GM23338 (cell line): Measurements from ENCODE around the gene YTHDF1. TPM values are rescaled to one million over a fixed set of nuclear protein-coding genes. Genes with fewer than 3 reads are reported as not detected.

Experiments used
- ATAC-seq: fragments of 200-7000 bp; cut with Tn5 transposase; 3 replicates; pipeline ENCODE4 v1.9.1; 2020
- DNase-seq: peaks from one replicate; pipeline ENCODE4 v3.0.0-alpha.2; 2015; ENCODE audit warnings: low spot score
- H2AFZ ChIP-seq: fragments of 200-600 bp; sonication (generic); 2 replicates; pipeline ENCODE4 v1.8.0; 2016; ENCODE audit warnings: antibody characterized with exemption, mild to moderate bottlenecking, moderate library complexity
- H3F3A ChIP-seq: fragments of 200-600 bp; sonication (generic); replicated peaks from 2 replicates; pipeline ENCODE4 v1.8.0; 2017; ENCODE audit warnings: antibody characterized with exemption, mixed run types, low read depth
- H3K27ac ChIP-seq: fragments of 200-600 bp; sonication (generic); 2 replicates; pipeline ENCODE4 v1.6.1; 2016; ENCODE audit warnings: low read depth
- H3K27me3 ChIP-seq: fragments of 200-600 bp; sonication (generic); 2 replicates; pipeline ENCODE4 v1.8.0; 2016; ENCODE audit warnings: mild to moderate bottlenecking, mixed run types, moderate library complexity; ENCODE audit not compliant: insufficient read depth
- H3K36me3 ChIP-seq: fragments of 200-600 bp; sonication (generic); 2 replicates; pipeline ENCODE4 v1.8.0; 2016; ENCODE audit warnings: mild to moderate bottlenecking; ENCODE audit not compliant: insufficient read depth
- H3K4me1 ChIP-seq: fragments of 200-600 bp; sonication (generic); 2 replicates; pipeline ENCODE4 v1.8.0; 2016; ENCODE audit warnings: mild to moderate bottlenecking, moderate library complexity; ENCODE audit not compliant: insufficient read depth
- H3K4me2 ChIP-seq: fragments of 200-600 bp; sonication (generic); 2 replicates; pipeline ENCODE4 v1.7.1; 2017; ENCODE audit warnings: mixed run types
- H3K4me3 ChIP-seq: fragments of 200-600 bp; sonication (generic); 2 replicates; pipeline ENCODE4 v1.6.1; 2016; ENCODE audit warnings: mixed run types
- H3K79me2 ChIP-seq: fragments of 200-600 bp; sonication (generic); replicated peaks from 2 replicates; pipeline ENCODE4 v1.8.0; 2017; ENCODE audit warnings: mild to moderate bottlenecking; ENCODE audit not compliant: insufficient read depth
- H3K9me2 ChIP-seq: fragments of 200-600 bp; sonication (generic); 2 replicates; pipeline ENCODE4 v1.8.0; 2017; ENCODE audit not compliant: insufficient read depth
- H4K20me1 ChIP-seq: fragments of 200-600 bp; sonication (generic); replicated peaks from 2 replicates; pipeline ENCODE4 v1.8.0; 2017; ENCODE audit warnings: mild to moderate bottlenecking; ENCODE audit not compliant: insufficient read depth
- H3K27ac Mint-ChIP-seq: 2 replicates; pipeline ENCODE4 v1.8.0; 2020; ENCODE audit warnings: inconsistent platforms, mild to moderate bottlenecking, moderate library complexity, mixed read lengths
- H3K27me3 Mint-ChIP-seq: 3 replicates; pipeline ENCODE4 v1.8.0; 2022; ENCODE audit warnings: low read depth, mild to moderate bottlenecking, moderate library complexity, mixed read lengths, inconsistent platforms; ENCODE audit not compliant: insufficient read depth, poor library complexity
- H3K36me3 Mint-ChIP-seq: 3 replicates; pipeline ENCODE4 v1.8.0; 2021; ENCODE audit warnings: low read depth, mild to moderate bottlenecking, inconsistent platforms, moderate library complexity, mixed read lengths
- H3K4me1 Mint-ChIP-seq: 3 replicates; pipeline ENCODE4 v1.8.0; 2020; ENCODE audit warnings: mild to moderate bottlenecking, inconsistent platforms, mixed read lengths
- H3K4me3 Mint-ChIP-seq: 3 replicates; pipeline ENCODE4 v1.8.0; 2021; ENCODE audit warnings: moderate library complexity, mild to moderate bottlenecking, inconsistent platforms, mixed read lengths
- H3K9me3 Mint-ChIP-seq: 3 replicates; pipeline ENCODE4 v1.8.0; 2020; ENCODE audit warnings: moderate library complexity, mild to moderate bottlenecking, inconsistent platforms, mixed read lengths
- CTCF ChIP-seq, 2 experiments: fragments of 200-600 bp in 1 of 2; sonication (generic) in 1 of 2; conservative IDR thresholded peaks; 2 replicates each; pipeline versions ENCODE4 v1.5.1 to v1.6.1; 2016 to 2017; ENCODE audit warnings: antibody characterized with exemption in 2 of 2, low read depth in 2 of 2, mild to moderate bottlenecking in 2 of 2, moderate library complexity in 1 of 2
- EZH2 ChIP-seq: fragments of 200-600 bp; sonication (generic); IDR thresholded peaks from one replicate; pipeline ENCODE4 v1.8.0; 2017; ENCODE audit warnings: antibody characterized with exemption, mild to moderate bottlenecking, low read depth; ENCODE audit not compliant: unreplicated experiment
- JUNB ChIP-seq: IDR thresholded peaks from one replicate; pipeline ENCODE4 v1.6.1; 2016; ENCODE audit warnings: antibody characterized with exemption; ENCODE audit not compliant: unreplicated experiment
- NANOG ChIP-seq: IDR thresholded peaks from 2 replicates; pipeline ENCODE4 v1.6.1; 2016; ENCODE audit warnings: antibody characterized with exemption, borderline replicate concordance
- POLR2AphosphoS5 ChIP-seq: IDR thresholded peaks from 2 replicates; pipeline ENCODE4 v1.6.1; 2016; ENCODE audit warnings: antibody characterized with exemption, low read depth
- STAT1 ChIP-seq: IDR thresholded peaks from one replicate; pipeline ENCODE4 v1.6.1; 2016; ENCODE audit warnings: antibody characterized with exemption; ENCODE audit not compliant: unreplicated experiment
- ZNF114 ChIP-seq: fragments of 250-450 bp; sonication (Bioruptor Pico); IDR thresholded peaks from 2 replicates; pipeline ENCODE4 v1.5.0; 2020; ENCODE audit warnings: mild to moderate bottlenecking, moderate library complexity
- ZNF331 ChIP-seq: fragments of 250-450 bp; sonication (Bioruptor Pico); IDR thresholded peaks from 2 replicates; pipeline ENCODE4 v1.5.0; 2020; ENCODE audit warnings: low read depth, mild to moderate bottlenecking, moderate library complexity
- polyA plus RNA-seq: library from polyadenylated mRNA; unstranded; fragments of >200 nt; fragmentation: Nextera tagmentation; extraction: Ambion mirVana; gene quantifications from 2 replicates; pipeline ENCODE4 v1.2.1, GENCODE V29; 2016
- total RNA-seq: library from RNA; depleted of rRNA; stranded (reverse); fragments of >200 nt; shearing (Covaris generic); gene quantifications from 2 replicates; pipeline ENCODE4 v1.2.3, GENCODE V29; 2014
- TF ChIP-seq, protein P1 (sequence below): IDR thresholded peaks from one replicate; pipeline ENCODE4 v1.6.1; 2018; ENCODE audit warnings: antibody characterized with exemption; ENCODE audit not compliant: unreplicated experiment
- TF ChIP-seq, protein P2 (sequence below): IDR thresholded peaks from 2 replicates; pipeline ENCODE4 v1.6.1; 2016; ENCODE audit warnings: antibody characterized with exemption

Gene YTHDF1
- total and polyA plus RNA-seq, 2 experiments from 2014 or later = 30.9 to 64.3 TPM

GRCh38 chr20:63216849-63217471 lies 1.0 kb upstream of the YTHDF1 start (continued):
- TF ChIP-seq, protein P1, sequence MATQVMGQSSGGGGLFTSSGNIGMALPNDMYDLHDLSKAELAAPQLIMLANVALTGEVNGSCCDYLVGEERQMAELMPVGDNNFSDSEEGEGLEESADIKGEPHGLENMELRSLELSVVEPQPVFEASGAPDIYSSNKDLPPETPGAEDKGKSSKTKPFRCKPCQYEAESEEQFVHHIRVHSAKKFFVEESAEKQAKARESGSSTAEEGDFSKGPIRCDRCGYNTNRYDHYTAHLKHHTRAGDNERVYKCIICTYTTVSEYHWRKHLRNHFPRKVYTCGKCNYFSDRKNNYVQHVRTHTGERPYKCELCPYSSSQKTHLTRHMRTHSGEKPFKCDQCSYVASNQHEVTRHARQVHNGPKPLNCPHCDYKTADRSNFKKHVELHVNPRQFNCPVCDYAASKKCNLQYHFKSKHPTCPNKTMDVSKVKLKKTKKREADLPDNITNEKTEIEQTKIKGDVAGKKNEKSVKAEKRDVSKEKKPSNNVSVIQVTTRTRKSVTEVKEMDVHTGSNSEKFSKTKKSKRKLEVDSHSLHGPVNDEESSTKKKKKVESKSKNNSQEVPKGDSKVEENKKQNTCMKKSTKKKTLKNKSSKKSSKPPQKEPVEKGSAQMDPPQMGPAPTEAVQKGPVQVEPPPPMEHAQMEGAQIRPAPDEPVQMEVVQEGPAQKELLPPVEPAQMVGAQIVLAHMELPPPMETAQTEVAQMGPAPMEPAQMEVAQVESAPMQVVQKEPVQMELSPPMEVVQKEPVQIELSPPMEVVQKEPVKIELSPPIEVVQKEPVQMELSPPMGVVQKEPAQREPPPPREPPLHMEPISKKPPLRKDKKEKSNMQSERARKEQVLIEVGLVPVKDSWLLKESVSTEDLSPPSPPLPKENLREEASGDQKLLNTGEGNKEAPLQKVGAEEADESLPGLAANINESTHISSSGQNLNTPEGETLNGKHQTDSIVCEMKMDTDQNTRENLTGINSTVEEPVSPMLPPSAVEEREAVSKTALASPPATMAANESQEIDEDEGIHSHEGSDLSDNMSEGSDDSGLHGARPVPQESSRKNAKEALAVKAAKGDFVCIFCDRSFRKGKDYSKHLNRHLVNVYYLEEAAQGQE = no peak

- ATAC-seq (peak; percentile 55), DNase-seq (peak; percentile 78)
- H3K9me3 Mint-ChIP-seq = no peaks in the 10 kb centered on the region
- peak overlapping the region; percentile 99 for H3K4me3 Mint-ChIP-seq
- Histone ChIP-seq H3K4me2 (peak overlapping the region; percentile 94), H3K36me3 (peaks cover 20% of the 10 kb centered on the region), H3K9me2 (no peaks in the 10 kb centered on the region), H3K4me3 (peak overlapping the region; percentile 95), H3K27ac (0 out of 2 replicates have a peak overlapping the region, but pooled peaks have one; percentile 37), H3F3A (0 out of 2 replicates have a peak, but pooled peaks cover 9% of the 10 kb centered on the region), H2AFZ (peak overlapping the region; percentile 84; the same call in 1 of the 2 replicates), H3K4me1 (peaks cover 15% of the 10 kb centered on the region), H3K27me3 (no peaks in the 10 kb centered on the region), H3K79me2 (peaks cover 53% of the 10 kb centered on the region), H4K20me1 (peaks cover 42% of the 10 kb centered on the region)
- peaks cover 11% of the 10 kb centered on the region for H3K27me3 Mint-ChIP-seq
- no peak for TF ChIP-seq JUNB
- TF ChIP-seq CTCF (conservative IDR thresholded peaks at IDR 0.05; ENCODE audit: low read depth in 2 of 2) = peak; percentile 46 to 47
- peaks cover 27% of the 10 kb centered on the region for H3K4me1 Mint-ChIP-seq
- H3K36me3 Mint-ChIP-seq = peaks cover 47% of the 10 kb centered on the region
- peak overlapping the region; percentile 98 for H3K27ac Mint-ChIP-seq
Measured at GRCh38 chr20:63215101-63216040, 560 bp downstream of the YTHDF1 start.

GRCh38 chr20:63214514-63214913 lies 1.4 kb downstream of the YTHDF1 start:
- Mint-ChIP-seq H3K36me3 (peaks cover 56% of the 10 kb centered on the region), H3K9me3 (no peaks in the 10 kb centered on the region), H3K27me3 (peaks cover 7% of the 10 kb centered on the region), H3K27ac (no peak overlapping the region), H3K4me3 (peak overlapping the region; percentile 99), H3K4me1 (peaks cover 27% of the 10 kb centered on the region)
- Histone ChIP-seq H3K27ac (no peak overlapping the region), H3K4me2 (peak overlapping the region; percentile 94), H3K27me3 (no peaks in the 10 kb centered on the region), H3K9me2 (no peaks in the 10 kb centered on the region), H3K4me3 (peak overlapping the region; percentile 95), H3K4me1 (peaks cover 15% of the 10 kb centered on the region), H4K20me1 (peaks cover 50% of the 10 kb centered on the region), H2AFZ (no peak overlapping the region), H3K36me3 (peaks cover 24% of the 10 kb centered on the region), H3K79me2 (peaks cover 61% of the 10 kb centered on the region), H3F3A (peaks cover 13% of the 10 kb centered on the region; the same call in 1 of the 2 replicates)
- DNase-seq (no peak), ATAC-seq (no peak)
- TF ChIP-seq, protein P2, sequence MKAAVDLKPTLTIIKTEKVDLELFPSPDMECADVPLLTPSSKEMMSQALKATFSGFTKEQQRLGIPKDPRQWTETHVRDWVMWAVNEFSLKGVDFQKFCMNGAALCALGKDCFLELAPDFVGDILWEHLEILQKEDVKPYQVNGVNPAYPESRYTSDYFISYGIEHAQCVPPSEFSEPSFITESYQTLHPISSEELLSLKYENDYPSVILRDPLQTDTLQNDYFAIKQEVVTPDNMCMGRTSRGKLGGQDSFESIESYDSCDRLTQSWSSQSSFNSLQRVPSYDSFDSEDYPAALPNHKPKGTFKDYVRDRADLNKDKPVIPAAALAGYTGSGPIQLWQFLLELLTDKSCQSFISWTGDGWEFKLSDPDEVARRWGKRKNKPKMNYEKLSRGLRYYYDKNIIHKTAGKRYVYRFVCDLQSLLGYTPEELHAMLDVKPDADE = no peak
- TF ChIP-seq CTCF (conservative IDR thresholded peaks at IDR 0.05; ENCODE audit: low read depth in 2 of 2) = no peak
- no peak for TF ChIP-seq EZH2
- no peak for TF ChIP-seq STAT1
- TF ChIP-seq ZNF114 (CRISPR knock-in tag) = no peak
- no peak for TF ChIP-seq ZNF331
- TF ChIP-seq NANOG = no peak
- no peak for TF ChIP-seq POLR2AphosphoS5
